ENCODE data around the gene CUEDC1.

- TF ChIP-seq POLR2A (IDR thresholded peaks at IDR 0.05; ENCODE audit: low read length) (no peak), GATA1 (IDR thresholded peaks at IDR 0.05; ENCODE audit: low read depth, low read length) (no peak)
These were observed 7.3 kb upstream of the CUEDC1 start for GRCh38 chr17:57962279-57963148.
